HG02642 (cell line): ENCODE measurements around the gene FMN1.

ENCODE experiments used
- ATAC-seq: cut with Tn5 transposase; IDR thresholded peaks from one replicate; pipeline ENCODE4 v1.9.1; 2021; ENCODE audit warnings: mild to moderate bottlenecking; ENCODE audit not compliant: unreplicated experiment, poor library complexity

The FMN1 gene

GRCh38 chr15:33028495-33028894 is 166.0 kb downstream of the FMN1 start:
- no peak for ATAC-seq

GRCh38 chr15:33027306-33028035 is 167.0 kb downstream of the FMN1 start:
- no peak for ATAC-seq

- no peak for ATAC-seq
These were observed 167.9 kb downstream of the FMN1 start for GRCh38 chr15:33026614-33027013.

- no peak for ATAC-seq
These were observed 171.9 kb downstream of the FMN1 start for GRCh38 chr15:33022629-33023028.

GRCh38 chr15:33021806-33022389 is 172.6 kb downstream of the FMN1 start:
- no peak for ATAC-seq

- ATAC-seq = no peak
These were observed 175.0 kb downstream of the FMN1 start for GRCh38 chr15:33019354-33019981.

- no peak for ATAC-seq
These were observed 178.0 kb downstream of the FMN1 start for GRCh38 chr15:33016405-33017024.

- ATAC-seq = no peak
These were observed 179.9 kb downstream of the FMN1 start for GRCh38 chr15:33014586-33014985.

GRCh38 chr15:33013827-33014445 is 180.6 kb downstream of the FMN1 start:
- no peak for ATAC-seq

GRCh38 chr15:33011976-33012375 is 182.5 kb downstream of the FMN1 start:
- no peak for ATAC-seq

GRCh38 chr15:33009603-33010002 is 184.9 kb downstream of the FMN1 start:
- no peak for ATAC-seq

GRCh38 chr15:33009026-33009425 is 185.5 kb downstream of the FMN1 start:
- ATAC-seq = no peak

GRCh38 chr15:33008284-33008995 is 186.1 kb downstream of the FMN1 start:
- ATAC-seq = no peak

GRCh38 chr15:33007303-33007855 is 187.1 kb downstream of the FMN1 start:
- ATAC-seq = no peak

- ATAC-seq = no peak
These were observed 188.9 kb downstream of the FMN1 start for GRCh38 chr15:33005582-33005981.

- ATAC-seq = no peak
These were observed 192.6 kb downstream of the FMN1 start for GRCh38 chr15:33001926-33002325.

- ATAC-seq = no peak
These were observed 195.4 kb downstream of the FMN1 start for GRCh38 chr15:32998979-32999672.

- no peak for ATAC-seq
These were observed 196.3 kb downstream of the FMN1 start for GRCh38 chr15:32998182-32998581.

- no peak for ATAC-seq
These were observed 199.6 kb downstream of the FMN1 start for GRCh38 chr15:32994810-32995424.
